PC-3 (cell line): ENCODE data around the gene MANEAL. TPM values are rescaled to one million over a fixed set of nuclear protein-coding genes. Genes with fewer than 3 reads are reported as not detected.

Experiments
- ATAC-seq: fragments of 200-7000 bp; cut with Tn5 transposase; 2 replicates; pipeline ENCODE4 v1.9.1; 2020; ENCODE audit warnings: mild to moderate bottlenecking, moderate library complexity
- BruUV-seq: library from RNA; stranded (reverse); fragments of 400-500 nt; replicated peaks from 2 replicates; lab custom pipeline; 2021; lab: Mats Ljungman, UMichigan
- CTCF ChIA-PET: fragments of 300-600 bp; sonication (Branson Sonifier 250); formaldehyde crosslinking; loops from one replicate; lab custom pipeline; 2022; ENCODE audit warnings: antibody characterized with exemption; lab: Charles Lee
- POLR2A ChIA-PET: fragments of 300-600 bp; sonication (Branson Sonifier 250); formaldehyde crosslinking; loops from one replicate; lab custom pipeline; 2022; ENCODE audit warnings: antibody characterized with exemption; ENCODE audit not compliant: unreplicated experiment; lab: Charles Lee
- DNase-seq: peaks from one replicate; pipeline ENCODE4 v3.0.0-alpha.2; 2015
- H2AFZ ChIP-seq: fragments of 300-600 bp; sonication (generic); 2 replicates; pipeline ENCODE4 v1.6.0; 2016; ENCODE audit warnings: antibody characterized with exemption, low read length
- H3F3A ChIP-seq: fragments of 300-600 bp; sonication (generic); one replicate; pipeline ENCODE4 v1.6.0; 2017; ENCODE audit warnings: antibody characterized with exemption, low read length, control low read depth, mild to moderate bottlenecking; ENCODE audit not compliant: unreplicated experiment
- H3K27ac ChIP-seq: fragments of 300-600 bp; sonication (generic); 2 replicates; pipeline ENCODE4 v1.5.1; 2016; ENCODE audit warnings: mild to moderate bottlenecking, low read length
- H3K27me3 ChIP-seq: fragments of 300-600 bp; sonication (generic); 2 replicates; pipeline ENCODE4 v1.6.1; 2016; ENCODE audit warnings: low read length, mixed read lengths
- H3K36me3 ChIP-seq: fragments of 300-600 bp; sonication (generic); 2 replicates; pipeline ENCODE4 v1.6.1; 2016; ENCODE audit warnings: low read depth, mixed run types, low read length, mixed read lengths
- H3K4me1 ChIP-seq: fragments of 300-600 bp; sonication (generic); 2 replicates; pipeline ENCODE4 v1.5.1; 2016; ENCODE audit warnings: low read length; ENCODE audit not compliant: insufficient read depth
- H3K4me2 ChIP-seq: fragments of 300-600 bp; sonication (generic); 2 replicates; pipeline ENCODE4 v1.6.0; 2016; ENCODE audit warnings: low read length
- H3K4me3 ChIP-seq: fragments of 300-600 bp; sonication (generic); 2 replicates; pipeline ENCODE4 v1.5.1; 2016; ENCODE audit warnings: mild to moderate bottlenecking, low read length, mixed read lengths
- H3K79me2 ChIP-seq: fragments of 300-600 bp; sonication (generic); 2 replicates; pipeline ENCODE4 v1.6.1; 2017; ENCODE audit warnings: low read length, mixed read lengths
- H3K9ac ChIP-seq: fragments of 300-600 bp; sonication (generic); 2 replicates; pipeline ENCODE4 v1.6.0; 2016; ENCODE audit warnings: mild to moderate bottlenecking, low read length
- H3K9me2 ChIP-seq: fragments of 300-600 bp; sonication (generic); replicated peaks from 2 replicates; pipeline ENCODE4 v1.6.1; 2016; ENCODE audit warnings: mixed run types, low read length, mixed read lengths
- H3K9me3 ChIP-seq: fragments of 300-600 bp; sonication (generic); 2 replicates; pipeline ENCODE4 v1.6.1; 2016; ENCODE audit warnings: low read length, mixed read lengths
- H4K20me1 ChIP-seq: fragments of 300-600 bp; sonication (generic); 2 replicates; pipeline ENCODE4 v1.6.1; 2016; ENCODE audit warnings: low read length, mixed read lengths
- EZH2 ChIP-seq: fragments of 300-600 bp; sonication (generic); IDR thresholded peaks from one replicate; pipeline ENCODE4 v1.6.1; 2017; ENCODE audit warnings: antibody characterized with exemption, mild to moderate bottlenecking, low read length; ENCODE audit not compliant: unreplicated experiment
- EZH2phosphoT487 ChIP-seq: fragments of 300-600 bp; sonication (generic); IDR thresholded peaks from 2 replicates; pipeline ENCODE4 v1.6.1; 2018; ENCODE audit warnings: mild to moderate bottlenecking, antibody characterized with exemption, low read length, borderline replicate concordance
- intact Hi-C: fragments of 100-400 bp; cut with micrococcal nuclease; formaldehyde crosslinking; loops from 2 replicates; pipeline ENCODE4 v1.9.0; 2023
- total RNA-seq: library from RNA; depleted of rRNA; stranded (reverse); fragments of >200 nt; gene quantifications from 2 replicates; pipeline ENCODE4 v1.2.3, GENCODE V29; 2014
- TF ChIP-seq, protein P1 (sequence below): fragments of 300-600 bp; sonication (generic); conservative IDR thresholded peaks from 2 replicates; pipeline ENCODE4 v1.5.1; 2017; ENCODE audit warnings: antibody characterized with exemption, low read depth, mild to moderate bottlenecking, low read length

The MANEAL gene
- total RNA-seq, 1 experiment from 2014 or later, result 47.6 TPM

GRCh38 chr1:37839676-37840075 lies 46.0 kb downstream of the MANEAL start:
- H3K27me3 ChIP-seq, result no peaks in the 10 kb centered on the region
- peaks cover 33% of the 10 kb centered on the region for H3K36me3 ChIP-seq
- no peak overlapping the region for H2AFZ ChIP-seq
- no TSS peak for BruUV-seq
- H3K4me1 ChIP-seq, result no peaks in the 10 kb centered on the region
- H3K4me3 ChIP-seq, result no peak overlapping the region
- H3F3A ChIP-seq, result no peaks in the 10 kb centered on the region
- POLR2A ChIA-PET, result no interaction called here
- H3K9me3 ChIP-seq, result no peaks in the 10 kb centered on the region
- DNase-seq, result no peak
- no peak overlapping the region for H3K4me2 ChIP-seq
- intact Hi-C loops, result no loop called here
- TF ChIP-seq EZH2, result no peak
- no peak for TF ChIP-seq EZH2phosphoT487
- TF ChIP-seq, protein P1, sequence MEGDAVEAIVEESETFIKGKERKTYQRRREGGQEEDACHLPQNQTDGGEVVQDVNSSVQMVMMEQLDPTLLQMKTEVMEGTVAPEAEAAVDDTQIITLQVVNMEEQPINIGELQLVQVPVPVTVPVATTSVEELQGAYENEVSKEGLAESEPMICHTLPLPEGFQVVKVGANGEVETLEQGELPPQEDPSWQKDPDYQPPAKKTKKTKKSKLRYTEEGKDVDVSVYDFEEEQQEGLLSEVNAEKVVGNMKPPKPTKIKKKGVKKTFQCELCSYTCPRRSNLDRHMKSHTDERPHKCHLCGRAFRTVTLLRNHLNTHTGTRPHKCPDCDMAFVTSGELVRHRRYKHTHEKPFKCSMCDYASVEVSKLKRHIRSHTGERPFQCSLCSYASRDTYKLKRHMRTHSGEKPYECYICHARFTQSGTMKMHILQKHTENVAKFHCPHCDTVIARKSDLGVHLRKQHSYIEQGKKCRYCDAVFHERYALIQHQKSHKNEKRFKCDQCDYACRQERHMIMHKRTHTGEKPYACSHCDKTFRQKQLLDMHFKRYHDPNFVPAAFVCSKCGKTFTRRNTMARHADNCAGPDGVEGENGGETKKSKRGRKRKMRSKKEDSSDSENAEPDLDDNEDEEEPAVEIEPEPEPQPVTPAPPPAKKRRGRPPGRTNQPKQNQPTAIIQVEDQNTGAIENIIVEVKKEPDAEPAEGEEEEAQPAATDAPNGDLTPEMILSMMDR, result no peak
- no peak overlapping the region for H3K27ac ChIP-seq
- no peak for ATAC-seq
- H3K9me2 ChIP-seq, result no peaks in the 10 kb centered on the region
- CTCF ChIA-PET, result no interaction called here
- H4K20me1 ChIP-seq, result no peaks in the 10 kb centered on the region
- H3K9ac ChIP-seq, result no peak overlapping the region
- no peaks in the 10 kb centered on the region for H3K79me2 ChIP-seq

GRCh38 chr1:37840711-37841110 lies 47.1 kb downstream of the MANEAL start:
- BruUV-seq, result no TSS peak
- H3K4me1 ChIP-seq, result no peaks in the 10 kb centered on the region
- no peak overlapping the region for H3K27ac ChIP-seq
- no peaks in the 10 kb centered on the region for H3F3A ChIP-seq
- TF ChIP-seq EZH2phosphoT487, result no peak
- TF ChIP-seq, protein P1, result no peak
- H3K9ac ChIP-seq, result no peak overlapping the region
- DNase-seq (no peak), ATAC-seq (no peak)
- no peaks in the 10 kb centered on the region for H3K9me3 ChIP-seq
- H2AFZ ChIP-seq, result no peak overlapping the region
- intact Hi-C loops, result no loop called here
- H3K36me3 ChIP-seq, result peaks cover 28% of the 10 kb centered on the region
- no peaks in the 10 kb centered on the region for H3K9me2 ChIP-seq
- H3K4me3 ChIP-seq, result no peak overlapping the region
- H3K4me2 ChIP-seq, result no peak overlapping the region
- H4K20me1 ChIP-seq, result no peaks in the 10 kb centered on the region
- ChIA-PET CTCF (interaction anchor here (0.6 kb wide), 1 partner anchor 226 kb away, joined by 3 read pairs; no protein-coding TSS in a partner anchor), POLR2A (no interaction called here)
- H3K79me2 ChIP-seq, result no peaks in the 10 kb centered on the region; the same call in 1 of the 2 replicates
- no peaks in the 10 kb centered on the region for H3K27me3 ChIP-seq

DNA sequence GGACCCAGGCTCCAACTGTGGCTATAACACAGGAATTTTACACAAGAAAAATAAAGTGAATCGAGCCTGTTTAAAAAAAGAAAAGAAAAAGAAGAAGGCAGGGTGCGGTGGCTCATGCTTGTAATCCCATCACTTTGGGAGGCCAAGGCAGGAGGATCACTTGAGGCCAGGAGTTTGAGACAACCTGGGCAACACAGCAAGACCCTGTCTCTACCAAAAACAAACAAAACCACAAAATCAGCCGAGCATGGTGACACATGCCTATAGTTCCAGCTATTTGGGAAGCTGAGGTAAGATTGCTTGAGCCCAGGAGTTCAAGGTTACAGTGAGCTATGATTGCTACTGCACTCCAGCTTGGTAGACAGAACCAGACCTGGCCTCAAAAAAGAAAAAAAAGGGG lies 48.0 kb downstream of the MANEAL start:
- H2AFZ ChIP-seq, result no peak overlapping the region
- no peak for ATAC-seq
- no peaks in the 10 kb centered on the region for H3K9me2 ChIP-seq
- TF ChIP-seq EZH2phosphoT487 (no peak), EZH2 (no peak)
- TF ChIP-seq, protein P1, result no peak
- no TSS peak for BruUV-seq
- DNase-seq, result no peak
- intact Hi-C loops, result no loop called here
- no peaks in the 10 kb centered on the region; the same call in 1 of the 2 replicates for H3K79me2 ChIP-seq
- H3K27me3 ChIP-seq, result no peaks in the 10 kb centered on the region
- ChIA-PET CTCF (no interaction called here), POLR2A (no interaction called here)
- no peaks in the 10 kb centered on the region for H3F3A ChIP-seq
- H3K4me1 ChIP-seq, result no peaks in the 10 kb centered on the region
- no peaks in the 10 kb centered on the region for H3K9me3 ChIP-seq
- no peak overlapping the region for H3K4me3 ChIP-seq
- H3K4me2 ChIP-seq, result no peak overlapping the region
- no peak overlapping the region for H3K27ac ChIP-seq
- no peaks in the 10 kb centered on the region for H4K20me1 ChIP-seq
- peaks cover 24% of the 10 kb centered on the region for H3K36me3 ChIP-seq
- no peak overlapping the region for H3K9ac ChIP-seq
